Tibial artery (tissue), 4 donors: Measurements from ENCODE around the gene VSIR.

Experiments
- DNase-seq, 2 donors: peaks; one replicate each; pipeline ENCODE4 v3.0.0-alpha.2; 2019
- H3K27ac ChIP-seq, 2 donors: fragments of 200-600 bp; sonication (generic) in 1 of 2; 1 replicate in 1 of 2; 2 replicates in 1 of 2; pipeline ENCODE4 v1.5.1; 2018 to 2019; ENCODE audit warnings: mild to moderate bottlenecking in 1 of 2
- H3K27me3 ChIP-seq, 2 donors: fragments of 200-600 bp; sonication (generic) in 1 of 2; one replicate each; pipeline versions ENCODE4 v1.5.1 to v1.6.0; 2016 to 2019
- H3K36me3 ChIP-seq, 3 donors: fragments of 200-600 bp; sonication (generic) in 2 of 3; one replicate each; pipeline ENCODE4 v1.5.1; 2016 to 2019; ENCODE audit warnings: mild to moderate bottlenecking in 2 of 3
- H3K4me1 ChIP-seq, 4 donors: fragments of 200-600 bp; sonication (generic) in 2 of 4; 1 replicate in 3 of 4; 2 replicates in 1 of 4; pipeline ENCODE4 v1.5.1; 2016 to 2019
- H3K4me3 ChIP-seq, 2 donors: fragments of 200-600 bp; sonication (generic) in 1 of 2; 1 replicate in 1 of 2; 2 replicates in 1 of 2; pipeline ENCODE4 v1.5.1; 2018 to 2019; ENCODE audit warnings: mild to moderate bottlenecking in 2 of 2
- H3K9me3 ChIP-seq, 3 donors: fragments of 200-600 bp; sonication (generic) in 1 of 3; one replicate each; pipeline ENCODE4 v1.5.1; 2016 to 2019
- CTCF ChIP-seq, 2 experiments: fragments of 200-600 bp in 1 of 2; fragments of 450-650 bp in 1 of 2; IDR thresholded peaks; one replicate each; pipeline ENCODE4 v1.5.1; 2017 to 2019; ENCODE audit warnings: antibody characterized with exemption in 2 of 2, mild to moderate bottlenecking in 1 of 2, moderate library complexity in 1 of 2
- intact Hi-C: fragments of 100-400 bp; cut with DNase I; formaldehyde crosslinking; loops from one replicate; pipeline ENCODE4 v1.15.0; 2023; ENCODE audit warnings: low total_unique reads

VSIR gene

GRCh38 chr10:71739358-71739900 is 33.9 kb downstream of the VSIR start:
- no peak for TF ChIP-seq CTCF (IDR thresholded peaks at IDR 0.05)
- no peak for DNase-seq

GRCh38 chr10:71737834-71738197 is 35.5 kb downstream of the VSIR start:
- H3K9me3 ChIP-seq, result peaks cover 0 to under 1% (median 0%) of the 10 kb centered on the region in 3 donors
- H3K4me1 ChIP-seq, result peaks cover 0 to 9% (median 1%) of the 10 kb centered on the region in 4 donors
- H3K36me3 ChIP-seq, result no peaks in the 10 kb centered on the region
- no peak overlapping the region for H3K27ac ChIP-seq
- TF ChIP-seq CTCF (IDR thresholded peaks at IDR 0.05), result no peak
- intact Hi-C loops, result no loop called here
- no peak overlapping the region for H3K4me3 ChIP-seq
- H3K27me3 ChIP-seq, result no peaks in the 10 kb centered on the region
- DNase-seq, result no peak

More at GRCh38 chr10:71739358-71739900, 33.9 kb downstream of the VSIR start:
- Histone ChIP-seq H3K4me1 (peaks cover 0 to 9% (median 1%) of the 10 kb centered on the region in 4 donors), H3K36me3 (no peaks in the 10 kb centered on the region), H3K9me3 (peaks cover 0 to 4% (median 0%) of the 10 kb centered on the region in 3 donors), H3K27ac (no peak overlapping the region), H3K4me3 (no peak overlapping the region), H3K27me3 (no peaks in the 10 kb centered on the region)
- intact Hi-C loops, result no loop called here

- Histone ChIP-seq H3K27ac (no peak overlapping the region), H3K36me3 (no peaks in the 10 kb centered on the region), H3K9me3 (no peaks in the 10 kb centered on the region), H3K4me1 (peaks cover 0 to 9% (median 1%) of the 10 kb centered on the region in 4 donors), H3K4me3 (no peak overlapping the region), H3K27me3 (no peaks in the 10 kb centered on the region)
- intact Hi-C loops, result no loop called here
- no peak for TF ChIP-seq CTCF (IDR thresholded peaks at IDR 0.05)
- no peak for DNase-seq
These were observed 36.1 kb downstream of the VSIR start for GRCh38 chr10:71737001-71737833.

- DNase-seq, result no peak
- no peak for TF ChIP-seq CTCF (IDR thresholded peaks at IDR 0.05)
- H3K27me3 ChIP-seq, result no peaks in the 10 kb centered on the region
- intact Hi-C loops, result no loop called here
- H3K27ac ChIP-seq, result no peak overlapping the region
- H3K9me3 ChIP-seq, result no peaks in the 10 kb centered on the region
- no peak overlapping the region for H3K4me3 ChIP-seq
- H3K4me1 ChIP-seq, result peaks cover 0 to 9% (median 1%) of the 10 kb centered on the region in 4 donors
- H3K36me3 ChIP-seq, result no peaks in the 10 kb centered on the region
These were observed 36.8 kb downstream of the VSIR start for GRCh38 chr10:71736570-71736952.

GRCh38 chr10:71735709-71736569 is 37.4 kb downstream of the VSIR start:
- intact Hi-C loops, result no loop called here

More at GRCh38 chr10:71735709-71736569, 37.4 kb downstream of the VSIR start:
- no peaks in the 10 kb centered on the region for H3K27me3 ChIP-seq
- no peak for TF ChIP-seq CTCF (IDR thresholded peaks at IDR 0.05)
- DNase-seq, result no peak
- peaks cover 0 to 9% (median 1%) of the 10 kb centered on the region in 4 donors for H3K4me1 ChIP-seq
- H3K27ac ChIP-seq, result no peak overlapping the region
- no peaks in the 10 kb centered on the region for H3K36me3 ChIP-seq
- no peaks in the 10 kb centered on the region for H3K9me3 ChIP-seq
- no peak overlapping the region for H3K4me3 ChIP-seq
